Tibial nerve (tissue), 4 donors: Measurements from ENCODE around the gene APOBEC3B.

Experiments
- CTCF ChIP-seq, 5 experiments: fragments of 200-600 bp in 3 of 5; fragments of 450-650 bp in 2 of 5; sonication (generic) in 3 of 5; IDR thresholded peaks; one replicate each; pipeline ENCODE4 v1.5.1; 2016 to 2019; ENCODE audit warnings: antibody characterized with exemption in 5 of 5, mild to moderate bottlenecking in 3 of 5, moderate library complexity in 2 of 5
- EP300 ChIP-seq, 2 donors: sonication (generic); formaldehyde crosslinking; IDR thresholded peaks; one replicate each; pipeline ENCODE4 v1.6.1; 2017; ENCODE audit warnings: antibody characterized with exemption in 2 of 2, mild to moderate bottlenecking in 1 of 2
- POLR2A ChIP-seq, 2 donors: fragments of 450-650 bp; IDR thresholded peaks; one replicate each; pipeline ENCODE4 v1.6.1; 2017; ENCODE audit warnings: antibody characterized with exemption in 2 of 2, mild to moderate bottlenecking in 2 of 2, moderate library complexity in 2 of 2

GRCh38 chr22:38957808-38958650 lies 24.1 kb upstream of the APOBEC3B start:
- TF ChIP-seq EP300 (IDR thresholded peaks at IDR 0.05) = no peak
- TF ChIP-seq POLR2A (IDR thresholded peaks at IDR 0.05) = no peak
- TF ChIP-seq CTCF (IDR thresholded peaks at IDR 0.05) = no peak
